Sigmoid colon (tissue), 7 donors: ENCODE results near the gene PRKCG. TPM values are rescaled to one million over a fixed set of nuclear protein-coding genes. Genes with fewer than 3 reads are reported as not detected.

Experiments used
- DNase-seq: peaks from one replicate; pipeline ENCODE4 v3.0.0-alpha.2; 2019
- H3K27ac ChIP-seq, 4 donors: fragments of 200-600 bp; sonication (generic); one replicate each; pipeline ENCODE4 v1.5.1; 2016 to 2019; ENCODE audit warnings: mild to moderate bottlenecking in 1 of 4
- H3K27me3 ChIP-seq, 3 donors: fragments of 200-600 bp; sonication (generic); one replicate each; pipeline ENCODE4 v1.5.1; 2019; ENCODE audit warnings: mild to moderate bottlenecking in 1 of 3
- H3K36me3 ChIP-seq, 4 donors: fragments of 200-600 bp; sonication (generic); one replicate each; pipeline ENCODE4 v1.5.1; 2016 to 2019
- H3K4me1 ChIP-seq, 4 donors: fragments of 200-600 bp; sonication (generic); one replicate each; pipeline ENCODE4 v1.5.1; 2017 to 2019
- H3K4me3 ChIP-seq, 4 donors: fragments of 200-600 bp; sonication (generic); one replicate each; pipeline ENCODE4 v1.5.1; 2017 to 2019; ENCODE audit warnings: mild to moderate bottlenecking in 2 of 4, moderate library complexity in 1 of 4
- H3K9me3 ChIP-seq, 4 donors: fragments of 200-600 bp in 3 of 4; sonication (generic) in 3 of 4; one replicate each; pipeline versions ENCODE4 v1.5.1 to v1.6.1; 2013 to 2019
- CTCF ChIP-seq, 4 experiments: fragments of 450-650 bp in 3 of 4; fragments of 200-600 bp in 1 of 4; IDR thresholded peaks; one replicate each; pipeline ENCODE4 v1.5.1; 2016 to 2019; ENCODE audit warnings: antibody characterized with exemption in 4 of 4, mild to moderate bottlenecking in 3 of 4, moderate library complexity in 2 of 4
- EP300 ChIP-seq, 4 donors: sonication (generic); formaldehyde crosslinking; IDR thresholded peaks; one replicate each; pipeline ENCODE4 v1.6.1; 2017; ENCODE audit warnings: antibody characterized with exemption in 4 of 4
- POLR2A ChIP-seq, 2 donors: fragments of 450-650 bp; IDR thresholded peaks; one replicate each; pipeline ENCODE4 v1.6.1; 2016; ENCODE audit warnings: antibody characterized with exemption in 2 of 2, mild to moderate bottlenecking in 2 of 2, moderate library complexity in 2 of 2
- POLR2AphosphoS5 ChIP-seq, 4 donors: sonication (generic); formaldehyde crosslinking; IDR thresholded peaks; one replicate each; pipeline ENCODE4 v1.6.1; 2017; ENCODE audit warnings: antibody characterized with exemption in 4 of 4
- WGBS, 2 donors: extraction: QIAGEN DNeasy Blood & Tissue Kit; methylation state at CpG; one replicate each; pipeline ENCODE4 v1.1.7; 2013; 5-methylcytosine and 5-hydroxymethylcytosine counted together
- intact Hi-C: fragments of 100-400 bp; cut with DNase I; formaldehyde crosslinking; loops from one replicate; pipeline ENCODE4 v1.15.1; 2023
- polyA plus RNA-seq, 3 donors: library from polyadenylated mRNA; stranded (reverse); fragments of 200-250 nt; gene quantifications; one replicate each; pipeline ENCODE4 v1.2.3, GENCODE V29; 2013
- total RNA-seq, 4 donors: library from RNA; depleted of rRNA; stranded (reverse); fragments of >200 nt; gene quantifications; one replicate each; pipeline ENCODE4 v1.1.0, GENCODE V29; 2016
- donor health status: healthy with polysubstance abuse.
- donor health status: Bipolar disorder and iron deficiency.
- donor health status: healthy.

PRKCG gene
- total and polyA plus RNA-seq, 7 donors, result under 0.01 to 0.34 TPM; not detected in 5

GRCh38 chr19:53876651-53877224 is 5.3 kb upstream of the PRKCG start:
- H3K9me3 ChIP-seq, result no peaks in the 10 kb centered on the region
- intact Hi-C loops, result no loop called here
- DNase-seq, result no peak
- peaks cover 0 to 79% (median 71%) of the 10 kb centered on the region in 4 donors for H3K4me1 ChIP-seq
- H3K27ac ChIP-seq, result peak overlapping the region in 2 of 4 donors; percentile 47 to 64
- peaks cover 1 to 24% (median 7%) of the 10 kb centered on the region in 3 donors for H3K27me3 ChIP-seq
- WGBS, 2 donors, result 75 to 92% methylated on average over 6 of the region's 6 CpGs
- peaks cover 12 to 42% (median 27%) of the 10 kb centered on the region in 4 donors for H3K36me3 ChIP-seq
- no peak overlapping the region for H3K4me3 ChIP-seq
- TF ChIP-seq EP300 (IDR thresholded peaks at IDR 0.05), result no peak

- H3K4me1 ChIP-seq, result peaks cover 0 to 79% (median 71%) of the 10 kb centered on the region in 4 donors
These were observed 4.6 kb upstream of the PRKCG start for GRCh38 chr19:53877361-53877766.

GRCh38 chr19:53878776-53879139 is 3.2 kb upstream of the PRKCG start:
- Histone ChIP-seq H3K4me1 (peaks cover 0 to 68% (median 60%) of the 10 kb centered on the region in 4 donors), H3K27me3 (peaks cover 21 to 44% (median 27%) of the 10 kb centered on the region in 3 donors), H3K27ac (no peak overlapping the region), H3K36me3 (peaks cover 8 to 23% (median 14%) of the 10 kb centered on the region in 4 donors), H3K4me3 (peak overlapping the region; percentile 23 to 47 (median 44)), H3K9me3 (no peaks in the 10 kb centered on the region)
- TF ChIP-seq CTCF (IDR thresholded peaks at IDR 0.05) (no peak), POLR2AphosphoS5 (IDR thresholded peaks at IDR 0.05) (peak in 2 of 4 donors; percentile 27 to 41)
- DNase-seq, result no peak
- 36 to 46% methylated on average over 12 of the region's 12 CpGs for WGBS, 2 donors
- intact Hi-C loops, result no loop called here

More at GRCh38 chr19:53877361-53877766, 4.6 kb upstream of the PRKCG start:
- peaks cover 7 to 30% (median 13%) of the 10 kb centered on the region in 3 donors for H3K27me3 ChIP-seq
- intact Hi-C loops, result no loop called here
- no peak for TF ChIP-seq POLR2A (IDR thresholded peaks at IDR 0.05)
- TF ChIP-seq CTCF (IDR thresholded peaks at IDR 0.05), result no peak
- no peak for TF ChIP-seq EP300 (IDR thresholded peaks at IDR 0.05)
- TF ChIP-seq POLR2AphosphoS5 (IDR thresholded peaks at IDR 0.05), result peak in 2 of 4 donors; percentile 71 to 86
- peaks cover 12 to 37% (median 26%) of the 10 kb centered on the region in 4 donors for H3K36me3 ChIP-seq
- DNase-seq, result no peak
- 60 to 69% methylated on average over 10 of the region's 10 CpGs for WGBS, 2 donors
- H3K27ac ChIP-seq, result peak overlapping the region in 2 of 4 donors; percentile 47 to 64
- H3K9me3 ChIP-seq, result no peaks in the 10 kb centered on the region
- H3K4me3 ChIP-seq, result no peak overlapping the region

- Histone ChIP-seq H3K27ac (no peak overlapping the region), H3K9me3 (no peaks in the 10 kb centered on the region), H3K27me3 (peaks cover 26 to 50% (median 34%) of the 10 kb centered on the region in 3 donors), H3K4me3 (peak overlapping the region; percentile 23 to 47 (median 44)), H3K36me3 (peaks cover 2 to 17% (median 7%) of the 10 kb centered on the region in 4 donors), H3K4me1 (peaks cover 0 to 62% (median 53%) of the 10 kb centered on the region in 4 donors)
- peak; percentile 96 for DNase-seq
- peak in 2 of 4 donors; percentile 37 to 79 for TF ChIP-seq POLR2AphosphoS5 (IDR thresholded peaks at IDR 0.05)
- no peak for TF ChIP-seq EP300 (IDR thresholded peaks at IDR 0.05)
- 1% methylated on average over 51 of the region's 51 CpGs for WGBS, 2 donors
- intact Hi-C loops, result loop anchor here (5.0 kb wide), 1 partner anchor 98 kb away; no protein-coding TSS in a partner anchor
These were observed 2.6 kb upstream of the PRKCG start for GRCh38 chr19:53879140-53880081.

- Histone ChIP-seq H3K27me3 (peaks cover 26 to 65% (median 34%) of the 10 kb centered on the region in 3 donors), H3K27ac (no peak overlapping the region), H3K4me1 (peaks cover 0 to 48% (median 38%) of the 10 kb centered on the region in 4 donors), H3K9me3 (no peaks in the 10 kb centered on the region), H3K36me3 (peaks cover 0 to 2% (median 0%) of the 10 kb centered on the region in 4 donors), H3K4me3 (no peak overlapping the region)
- intact Hi-C loops, result loop anchor here (5.0 kb wide), 1 partner anchor 96 kb away; no protein-coding TSS in a partner anchor
- TF ChIP-seq POLR2AphosphoS5 (IDR thresholded peaks at IDR 0.05) (no peak), EP300 (IDR thresholded peaks at IDR 0.05) (no peak), POLR2A (IDR thresholded peaks at IDR 0.05) (no peak), CTCF (IDR thresholded peaks at IDR 0.05) (no peak)
- no peak for DNase-seq
- WGBS, 2 donors, result 22 to 37% methylated on average over 6 of the region's 6 CpGs
These were observed 1.1 kb upstream of the PRKCG start for GRCh38 chr19:53880711-53881481.
